K562 (cell line): Measurements from ENCODE around the gene NT5DC1. TPM values are rescaled to one million over a fixed set of nuclear protein-coding genes. Genes with fewer than 3 reads are reported as not detected.

Experiments
- ATAC-seq: fragments of 200-7000 bp; cut with Tn5 transposase; 3 replicates; pipeline ENCODE4 v1.9.1; 2020; ENCODE audit warnings: moderate library complexity
- BruUV-seq: library from RNA; stranded (reverse); fragments of 400-500 nt; replicated peaks from 2 replicates; lab custom pipeline; 2021; lab: Mats Ljungman, UMichigan
- CTCF ChIA-PET: fragments of 300-600 bp; formaldehyde crosslinking; extraction: SDS; loops from one replicate; lab custom pipeline; 2021; ENCODE audit warnings: low intra/inter-chr PET ratio; lab: Yijun Ruan, JAX
- POLR2A ChIA-PET: fragments of 300-600, 350-650 bp; sonication (Branson Sonifier 250); formaldehyde crosslinking; extraction: SDS; loops from one replicate; lab custom pipeline; 2021; ENCODE audit warnings: antibody characterized with exemption, inconsistent platforms; lab: Yijun Ruan, JAX
- DNase-seq, 4 experiments: peaks; one replicate each; pipeline versions ENCODE4 v3.0.0 to v3.0.0-alpha.2; 2011 to 2018; ENCODE audit warnings: low spot score in 3 of 4, mixed read lengths in 3 of 4; ENCODE audit errors: extremely low read depth in 1 of 4
- FAIRE-seq: peaks from 2 replicates; lab custom pipeline; 2011; peaks lifted over from hg19 to GRCh38; lab: Jason Lieb, UNC
- H2AFZ ChIP-seq: 2 replicates; pipeline ENCODE4 v1.6.0; 2011; ENCODE audit warnings: low read depth, low read length, control low read depth, inconsistent platforms
- H3K27ac ChIP-seq: fragments of 200-600 bp; 3 replicates; pipeline ENCODE4 v1.8.0; 2011; ENCODE audit warnings: low read depth, mild to moderate bottlenecking, control low read depth, inconsistent platforms, low read length, moderate library complexity, mixed read lengths; ENCODE audit errors: extremely low read depth
- H3K27me3 ChIP-seq, 2 experiments: fragments of 300-600 bp in 1 of 2; 2 replicates in 1 of 2; 3 replicates in 1 of 2; pipeline versions ENCODE4 v1.6.0 to v1.8.0; 2011; ENCODE audit warnings: inconsistent platforms in 2 of 2, low read length in 2 of 2, mild to moderate bottlenecking in 1 of 2, mixed read lengths in 1 of 2, moderate library complexity in 1 of 2; ENCODE audit not compliant: control insufficient read depth in 2 of 2, insufficient read depth in 2 of 2
- H3K36me3 ChIP-seq: fragments of 300-600 bp; 3 replicates; pipeline ENCODE4 v1.8.0; 2011; ENCODE audit warnings: mild to moderate bottlenecking, low read length, inconsistent platforms; ENCODE audit not compliant: control insufficient read depth, insufficient read depth
- H3K4me1 ChIP-seq, 2 experiments: fragments of 200-600 bp in 1 of 2; replicated peaks in 1 of 2; 2 replicates in 1 of 2; 3 replicates in 1 of 2; pipeline versions ENCODE4 v1.5.1 to v1.8.0; 2011; ENCODE audit warnings: inconsistent platforms in 2 of 2, low read length in 2 of 2, mild to moderate bottlenecking in 1 of 2, mixed read lengths in 1 of 2, moderate library complexity in 1 of 2; ENCODE audit not compliant: control insufficient read depth in 2 of 2, insufficient read depth in 2 of 2
- H3K4me2 ChIP-seq: 2 replicates; pipeline ENCODE4 v1.6.1; 2011; ENCODE audit warnings: low read length, control low read depth, inconsistent platforms, mixed read lengths; ENCODE audit not compliant: insufficient read depth
- H3K4me3 ChIP-seq: fragments of 200-600 bp; sonication (generic), shearing (Covaris generic); 2 replicates; pipeline ENCODE4 v1.5.1; 2016; ENCODE audit warnings: control low read depth, inconsistent platforms
- H3K79me2 ChIP-seq: fragments of 200-600 bp; 3 replicates; pipeline ENCODE4 v1.8.0; 2011; ENCODE audit warnings: low read length, inconsistent platforms; ENCODE audit not compliant: control insufficient read depth, insufficient read depth
- H3K9ac ChIP-seq, 2 experiments: 2 replicates each; pipeline versions ENCODE4 v1.6.0 to v1.6.1; 2011; ENCODE audit warnings: low read depth in 2 of 2, low read length in 2 of 2, control low read depth in 1 of 2, inconsistent platforms in 1 of 2, mild to moderate bottlenecking in 1 of 2, mixed read lengths in 1 of 2; ENCODE audit not compliant: insufficient read depth in 1 of 2
- H3K9me1 ChIP-seq: one replicate; pipeline ENCODE4 v1.6.0; 2011; ENCODE audit warnings: inconsistent platforms, mild to moderate bottlenecking, low read length, moderate library complexity; ENCODE audit not compliant: control insufficient read depth, insufficient read depth
- H3K9me3 ChIP-seq: replicated peaks from 2 replicates; pipeline ENCODE4 v1.5.1; 2011; ENCODE audit warnings: low read depth, low read length, inconsistent platforms; ENCODE audit not compliant: control insufficient read depth, insufficient read depth
- H4K20me1 ChIP-seq: replicated peaks from 2 replicates; pipeline ENCODE4 v1.6.1; 2011; ENCODE audit warnings: low read length, inconsistent platforms, mixed read lengths; ENCODE audit not compliant: control insufficient read depth, insufficient read depth
- ATF3 ChIP-seq, 2 experiments: fragments of 450-650 bp in 1 of 2; sonication (generic) in 1 of 2; formaldehyde crosslinking in 1 of 2; IDR thresholded peaks in 1 of 2; conservative IDR thresholded peaks in 1 of 2; 2 replicates each; pipeline versions ENCODE4 v1.6.1 to v1.8.1; 2016 to 2023; ENCODE audit warnings: mild to moderate bottlenecking in 2 of 2, moderate library complexity in 2 of 2, inconsistent platforms in 1 of 2, missing genetic modification reagents in 1 of 2
- CEBPB ChIP-seq: fragments of 450-650 bp; IDR thresholded peaks from 2 replicates; pipeline ENCODE4 v1.6.1; 2016; ENCODE audit warnings: missing genetic modification characterization, missing compliant biosample characterization
- CEBPG ChIP-seq, 3 experiments: fragments of 200-800 bp in 1 of 3; sonication (Bioruptor generic) in 1 of 3; sonication (generic) in 1 of 3; formaldehyde crosslinking in 1 of 3; IDR thresholded peaks in 2 of 3; conservative IDR thresholded peaks in 1 of 3; 2 replicates each; pipeline versions ENCODE4 v1.6.1 to v1.8.0; 2016 to 2022; ENCODE audit warnings: missing compliant biosample characterization in 2 of 3, missing genetic modification characterization in 2 of 3, mild to moderate bottlenecking in 1 of 3, missing genetic modification reagents in 1 of 3
- ESRRB ChIP-seq: fragments of 250-450 bp; sonication (Bioruptor Pico); IDR thresholded peaks from 2 replicates; pipeline ENCODE4 v1.5.0; 2020; ENCODE audit warnings: mild to moderate bottlenecking, moderate library complexity, borderline replicate concordance
- HDGF ChIP-seq: fragments of 450-650 bp; IDR thresholded peaks from 2 replicates; pipeline ENCODE4 v1.6.1; 2016
- IRF9 ChIP-seq: fragments of 450-650 bp; IDR thresholded peaks from 2 replicates; pipeline ENCODE4 v1.6.1; 2016; ENCODE audit warnings: missing biosample characterization, missing genetic modification characterization
- MEIS2 ChIP-seq: fragments of 450-650 bp; IDR thresholded peaks from 2 replicates; pipeline ENCODE4 v1.6.1; 2014; ENCODE audit warnings: mild to moderate bottlenecking; ENCODE audit not compliant: partially characterized antibody
- MXI1 ChIP-seq: IDR thresholded peaks from 2 replicates; pipeline ENCODE4 v1.6.1; 2011; ENCODE audit warnings: low read depth, mild to moderate bottlenecking, improper control_type of control experiment, low read length
- MYC ChIP-seq, 2 experiments: fragments of 250-450 bp in 1 of 2; sonication (Bioruptor Pico) in 1 of 2; IDR thresholded peaks; 2 replicates each; pipeline versions ENCODE4 v1.5.1 to v1.6.1; 2012 to 2021; ENCODE audit warnings: low read depth in 2 of 2, borderline replicate concordance in 1 of 2, improper control_type of control experiment in 1 of 2, low read length in 1 of 2, mild to moderate bottlenecking in 1 of 2, moderate library complexity in 1 of 2
- NFATC3 ChIP-seq: fragments of 450-650 bp; IDR thresholded peaks from 2 replicates; pipeline ENCODE4 v1.6.1; 2017; ENCODE audit warnings: mild to moderate bottlenecking
- NFRKB ChIP-seq: fragments of 450-650 bp; IDR thresholded peaks from 2 replicates; pipeline ENCODE4 v1.6.1; 2016; ENCODE audit warnings: low read depth
- PKNOX1 ChIP-seq: fragments of 450-650 bp; IDR thresholded peaks from 2 replicates; pipeline ENCODE4 v1.6.1; 2016
- TRIM24 ChIP-seq, 2 experiments: fragments of 450-650 bp; IDR thresholded peaks; 2 replicates each; pipeline ENCODE4 v1.6.1; 2016
- WGBS: fragments of 100-300 bp; shearing (Covaris generic); methylation state at CpG from one replicate; pipeline ENCODE4 v1.1.6; 2016; ENCODE audit warnings: low coverage, mixed read lengths; ENCODE audit not compliant: insufficient coverage; ENCODE audit errors: missing lambda C conversion rate; 5-methylcytosine and 5-hydroxymethylcytosine counted together
- in situ Hi-C: fragments of 300-500 bp; cut with MboI; formaldehyde crosslinking; loops from 4 replicates; pipeline ENCODE4 v1.15.0; 2018; ENCODE audit warnings: inconsistent platforms, mixed read lengths
- intact Hi-C: fragments of 100-400 bp; cut with micrococcal nuclease; formaldehyde crosslinking; loops from 2 replicates; pipeline ENCODE4 v1.14.2; 2022
- polyA plus RNA-seq, 8 experiments: library from polyadenylated mRNA; depleted of rRNA in 4 of 8; stranded (reverse) in 5 of 8; unstranded in 3 of 8; fragments of >200 nt; fragmentation: Nextera tagmentation in 2 of 8; fragmentation: Illumina TruSeq in 1 of 8; extraction: Ambion mirVana in 2 of 8; extraction: Trizol in 1 of 8; gene quantifications; 2 replicates each; pipeline versions ENCODE4 v1.2.1 to v1.2.3, GENCODE V29; 2011 to 2014; ENCODE audit warnings: inconsistent platforms in 1 of 8, missing spikeins in 1 of 8
- total RNA-seq, 7 experiments: library from RNA; depleted of rRNA in 6 of 7; stranded (reverse); fragments of >200 nt in 6 of 7; fragmentation: Illumina TruSeq in 2 of 7; extraction: Trizol in 2 of 7; gene quantifications; 2 replicates each; pipeline versions ENCODE4 v1.2.1 to v1.2.3, GENCODE V29; 2011 to 2021; ENCODE audit warnings: low replicate concordance in 1 of 7

The NT5DC1 gene
- total and polyA plus RNA-seq, 9 of the 15 experiments (the other 6 are each of a cell fraction or from before 2014, with no cell fraction given) = 4.9 to 28.5 (median 16.3) TPM

GRCh38 chr6:116286773-116287358 lies 186.2 kb downstream of the NT5DC1 start:
- no peak overlapping the region for H2AFZ ChIP-seq
- FAIRE-seq (no peak), DNase-seq (no peak)
- H3K9me1 ChIP-seq = no peaks in the 10 kb centered on the region
- POLR2A ChIA-PET = no interaction called here
- no TSS peak for BruUV-seq
- no peak overlapping the region for H3K27ac ChIP-seq
- H3K36me3 ChIP-seq = no peaks in the 10 kb centered on the region
- H3K4me1 ChIP-seq = no peaks in the 10 kb centered on the region; a peak in 1 of 5 replicates
- no peaks in the 10 kb centered on the region for H3K9me3 ChIP-seq
- intact Hi-C loops = loop anchor here (1.0 to 2.0 kb wide), 2 partner anchors 245 to 274 kb away; no protein-coding TSS in a partner anchor
- TF ChIP-seq PKNOX1 (peak; percentile 58), IRF9 (tag) (peak; percentile 61; the same call in 1 of the 2 replicates), MXI1 (no peak), ATF3 (IDR thresholded peaks at IDR 0.05) (peak; percentile 91), ATF3 (CRISPR knock-in tag; conservative IDR thresholded peaks at IDR 0.05) (no peak), MYC (IDR thresholded peaks at IDR 0.05; ENCODE audit: low read depth, low read length) (peak; percentile 51; the same call in 1 of the 2 replicates), MYC (CRISPR knock-in tag; IDR thresholded peaks at IDR 0.05; ENCODE audit: borderline replicate concordance, low read depth) (no peak), TRIM24 (IDR thresholded peaks at IDR 0.05) (peak in 1 of 2 experiments; percentile 15; a peak in 2 of 4 replicates), CEBPB (tag) (peak; percentile 70; the same call in 1 of the 2 replicates), HDGF (no peak), NFATC3 (no peak), NFRKB (no peak), ESRRB (CRISPR knock-in tag) (no peak), CEBPG (CRISPR knock-in tag; IDR thresholded peaks at IDR 0.05) (peak; percentile 61), CEBPG (tag; conservative IDR thresholded peaks at IDR 0.05 in 1 of 2, IDR thresholded peaks at IDR 0.05 in 1 of 2) (peak; percentile 89 to 94), MEIS2 (peak; percentile 15)
- TF ChIP-seq, all 486 proteins: peak for 8
- in situ Hi-C loops = loop anchor here (10.0 kb wide), 1 partner anchor 268 kb away; the partner anchor contains the start of gene CALHM4
- WGBS = 0% methylated on average over 1 of the region's 1 CpG
- 0 out of 5 replicates have a peak, but pooled peaks cover 0 to 3% of the 10 kb centered on the region in 2 experiments for H3K27me3 ChIP-seq
- CTCF ChIA-PET = interaction anchor here (0.9 to 1.2 kb wide), 3 partner anchors 243 to 246 kb away, joined by 3 to 4 read pairs (median 3); no protein-coding TSS in a partner anchor
- peak; percentile 40; the same call in 1 of the 3 replicates for ATAC-seq
- H3K9ac ChIP-seq = no peak overlapping the region
- H3K79me2 ChIP-seq = no peaks in the 10 kb centered on the region
- no peak overlapping the region for H3K4me3 ChIP-seq
- no peak overlapping the region for H3K4me2 ChIP-seq
- H4K20me1 ChIP-seq = no peaks in the 10 kb centered on the region
